Sigmoid colon (tissue), 4 donors: ENCODE data around the gene FBXO7.

Experiments
- CTCF ChIP-seq, 4 experiments: fragments of 450-650 bp in 3 of 4; fragments of 200-600 bp in 1 of 4; IDR thresholded peaks; one replicate each; pipeline ENCODE4 v1.5.1; 2016 to 2019; ENCODE audit warnings: antibody characterized with exemption in 4 of 4, mild to moderate bottlenecking in 3 of 4, moderate library complexity in 2 of 4
- POLR2A ChIP-seq, 2 donors: fragments of 450-650 bp; IDR thresholded peaks; one replicate each; pipeline ENCODE4 v1.6.1; 2016; ENCODE audit warnings: antibody characterized with exemption in 2 of 2, mild to moderate bottlenecking in 2 of 2, moderate library complexity in 2 of 2
- POLR2AphosphoS5 ChIP-seq, 4 donors: sonication (generic); formaldehyde crosslinking; IDR thresholded peaks; one replicate each; pipeline ENCODE4 v1.6.1; 2017; ENCODE audit warnings: antibody characterized with exemption in 4 of 4

- TF ChIP-seq CTCF (IDR thresholded peaks at IDR 0.05) (no peak), POLR2A (IDR thresholded peaks at IDR 0.05) (no peak), POLR2AphosphoS5 (IDR thresholded peaks at IDR 0.05) (no peak)
These were observed 65.2 kb downstream of the FBXO7 start for GRCh38 chr22:32539631-32540421.
